PC-9 (cell line): ENCODE measurements around the gene PLEKHG5. TPM values are rescaled to one million over a fixed set of nuclear protein-coding genes. Genes with fewer than 3 reads are reported as not detected.
"Not testable (repeated sequence)": the region's sequence is repeated elsewhere in the genome, so short reads cannot be mapped to it uniquely, and the experiment has no call there.

Experiments
- BruUV-seq: library from RNA; stranded (reverse); fragments of 400-500 nt; replicated peaks from 2 replicates; lab custom pipeline; 2021; lab: Mats Ljungman, UMichigan
- CTCF ChIA-PET: fragments of 300-600 bp; sonication (Branson Sonifier 250); formaldehyde crosslinking; loops from one replicate; lab custom pipeline; 2022; ENCODE audit warnings: antibody characterized with exemption; lab: Charles Lee
- POLR2A ChIA-PET: fragments of 300-600 bp; sonication (Branson Sonifier 250); formaldehyde crosslinking; loops from one replicate; lab custom pipeline; 2022; ENCODE audit warnings: antibody characterized with exemption; ENCODE audit not compliant: unreplicated experiment; lab: Charles Lee
- DNase-seq, 2 experiments: peaks; one replicate each; pipeline versions ENCODE4 v3.0.0 to v3.0.0-alpha.2; 2015 to 2022; ENCODE audit warnings: mixed read lengths in 1 of 2
- H2AFZ ChIP-seq: fragments of 200-600 bp; sonication (generic); 2 replicates; pipeline ENCODE4 v1.8.1; 2017; ENCODE audit warnings: antibody characterized with exemption
- H3F3A ChIP-seq: fragments of 200-600 bp; sonication (generic); 2 replicates; pipeline ENCODE4 v1.8.1; 2017; ENCODE audit warnings: antibody characterized with exemption, mild to moderate bottlenecking, low read depth; ENCODE audit not compliant: insufficient read depth
- H3K27ac ChIP-seq: fragments of 200-600 bp; sonication (generic); 2 replicates; pipeline ENCODE4 v1.6.1; 2016; ENCODE audit warnings: mixed run types
- H3K27me3 ChIP-seq: fragments of 200-600 bp; sonication (generic); 2 replicates; pipeline ENCODE4 v1.6.1; 2016; ENCODE audit warnings: low read depth, mixed run types; ENCODE audit not compliant: insufficient read depth
- H3K36me3 ChIP-seq: fragments of 200-600 bp; sonication (generic); 2 replicates; pipeline ENCODE4 v1.6.1; 2016; ENCODE audit warnings: low read depth, mixed run types
- H3K4me1 ChIP-seq: fragments of 200-600 bp; sonication (generic); replicated peaks from 2 replicates; pipeline ENCODE4 v1.6.1; 2016; ENCODE audit warnings: mixed run types; ENCODE audit not compliant: insufficient read depth
- H3K4me2 ChIP-seq: fragments of 200-600 bp; sonication (generic); 2 replicates; pipeline ENCODE4 v1.6.1; 2017; ENCODE audit warnings: mixed run types
- H3K4me3 ChIP-seq: fragments of 200-600 bp; sonication (generic); 2 replicates; pipeline ENCODE4 v1.6.1; 2016; ENCODE audit warnings: mixed run types
- H3K79me2 ChIP-seq: fragments of 200-600 bp; sonication (generic); 2 replicates; pipeline ENCODE4 v1.6.1; 2017; ENCODE audit warnings: low read depth, mixed run types
- H3K9me2 ChIP-seq: fragments of 200-600 bp; sonication (generic); 2 replicates; pipeline ENCODE4 v1.8.1; 2017; ENCODE audit warnings: mild to moderate bottlenecking; ENCODE audit not compliant: insufficient read depth
- H3K9me3 ChIP-seq: fragments of 200-600 bp; sonication (generic); 2 replicates; pipeline ENCODE4 v1.8.1; 2016; ENCODE audit warnings: low read depth; ENCODE audit not compliant: insufficient read depth
- H4K20me1 ChIP-seq: fragments of 200-600 bp; sonication (generic); 2 replicates; pipeline ENCODE4 v1.8.1; 2017; ENCODE audit not compliant: insufficient read depth
- EZH2 ChIP-seq: fragments of 200-600 bp; sonication (generic); IDR thresholded peaks from 2 replicates; pipeline ENCODE4 v1.8.0; 2017; ENCODE audit warnings: antibody characterized with exemption, low read depth
- intact Hi-C: fragments of 100-400 bp; cut with micrococcal nuclease; formaldehyde crosslinking; loops from one replicate; pipeline ENCODE4 v1.10.0; 2022; ENCODE audit not compliant: unreplicated experiment
- total RNA-seq: library from RNA; stranded (reverse); gene quantifications from 2 replicates; pipeline ENCODE4 v1.2.3, GENCODE V29; 2021
- TF ChIP-seq, protein P1 (sequence below): fragments of 200-600 bp; sonication (generic); conservative IDR thresholded peaks from 2 replicates; pipeline ENCODE4 v1.6.1; 2017; ENCODE audit warnings: mixed run types, antibody characterized with exemption, mild to moderate bottlenecking, moderate library complexity

Gene PLEKHG5
- total RNA-seq, 1 experiment from 2014 or later, result 11.3 TPM

DNA sequence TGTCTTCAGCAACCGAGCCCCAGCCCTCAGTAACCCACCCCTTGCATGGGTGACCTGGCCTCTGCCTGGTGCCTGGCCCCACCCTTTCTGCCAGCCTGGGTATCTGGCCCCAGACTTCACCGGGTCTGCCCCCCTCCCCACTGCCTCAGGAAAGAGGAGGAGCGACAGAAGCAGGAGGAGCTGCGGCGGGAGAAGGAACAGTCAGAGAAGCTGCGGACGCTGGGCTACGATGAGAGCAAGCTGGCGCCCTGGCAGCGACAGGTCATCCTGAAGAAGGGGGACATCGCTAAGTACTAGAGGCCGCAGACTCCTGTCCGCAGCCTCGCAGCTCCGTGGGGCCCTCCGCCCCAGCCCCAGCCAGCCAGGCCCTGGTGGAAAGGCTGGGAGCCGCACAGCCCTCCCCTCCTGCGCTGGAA lies 31.6 kb downstream of the PLEKHG5 start:
- Histone ChIP-seq H3K79me2 (no peaks in the 10 kb centered on the region), H4K20me1 (no peaks in the 10 kb centered on the region), H3K36me3 (no peaks in the 10 kb centered on the region), H2AFZ (no peak overlapping the region), H3K9me2 (no peaks in the 10 kb centered on the region), H3F3A (no peaks in the 10 kb centered on the region), H3K27me3 (no peaks in the 10 kb centered on the region), H3K4me2 (no peak overlapping the region), H3K4me1 (no peaks in the 10 kb centered on the region), H3K27ac (no peak overlapping the region), H3K9me3 (no peaks in the 10 kb centered on the region), H3K4me3 (no peak overlapping the region)
- intact Hi-C loops, result no loop called here
- TF ChIP-seq EZH2, result no peak
- TF ChIP-seq, protein P1, sequence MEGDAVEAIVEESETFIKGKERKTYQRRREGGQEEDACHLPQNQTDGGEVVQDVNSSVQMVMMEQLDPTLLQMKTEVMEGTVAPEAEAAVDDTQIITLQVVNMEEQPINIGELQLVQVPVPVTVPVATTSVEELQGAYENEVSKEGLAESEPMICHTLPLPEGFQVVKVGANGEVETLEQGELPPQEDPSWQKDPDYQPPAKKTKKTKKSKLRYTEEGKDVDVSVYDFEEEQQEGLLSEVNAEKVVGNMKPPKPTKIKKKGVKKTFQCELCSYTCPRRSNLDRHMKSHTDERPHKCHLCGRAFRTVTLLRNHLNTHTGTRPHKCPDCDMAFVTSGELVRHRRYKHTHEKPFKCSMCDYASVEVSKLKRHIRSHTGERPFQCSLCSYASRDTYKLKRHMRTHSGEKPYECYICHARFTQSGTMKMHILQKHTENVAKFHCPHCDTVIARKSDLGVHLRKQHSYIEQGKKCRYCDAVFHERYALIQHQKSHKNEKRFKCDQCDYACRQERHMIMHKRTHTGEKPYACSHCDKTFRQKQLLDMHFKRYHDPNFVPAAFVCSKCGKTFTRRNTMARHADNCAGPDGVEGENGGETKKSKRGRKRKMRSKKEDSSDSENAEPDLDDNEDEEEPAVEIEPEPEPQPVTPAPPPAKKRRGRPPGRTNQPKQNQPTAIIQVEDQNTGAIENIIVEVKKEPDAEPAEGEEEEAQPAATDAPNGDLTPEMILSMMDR, result no peak
- DNase-seq, result no peak
- ChIA-PET CTCF (no interaction called here), POLR2A (no interaction called here)
- BruUV-seq, result no TSS peak

DNA sequence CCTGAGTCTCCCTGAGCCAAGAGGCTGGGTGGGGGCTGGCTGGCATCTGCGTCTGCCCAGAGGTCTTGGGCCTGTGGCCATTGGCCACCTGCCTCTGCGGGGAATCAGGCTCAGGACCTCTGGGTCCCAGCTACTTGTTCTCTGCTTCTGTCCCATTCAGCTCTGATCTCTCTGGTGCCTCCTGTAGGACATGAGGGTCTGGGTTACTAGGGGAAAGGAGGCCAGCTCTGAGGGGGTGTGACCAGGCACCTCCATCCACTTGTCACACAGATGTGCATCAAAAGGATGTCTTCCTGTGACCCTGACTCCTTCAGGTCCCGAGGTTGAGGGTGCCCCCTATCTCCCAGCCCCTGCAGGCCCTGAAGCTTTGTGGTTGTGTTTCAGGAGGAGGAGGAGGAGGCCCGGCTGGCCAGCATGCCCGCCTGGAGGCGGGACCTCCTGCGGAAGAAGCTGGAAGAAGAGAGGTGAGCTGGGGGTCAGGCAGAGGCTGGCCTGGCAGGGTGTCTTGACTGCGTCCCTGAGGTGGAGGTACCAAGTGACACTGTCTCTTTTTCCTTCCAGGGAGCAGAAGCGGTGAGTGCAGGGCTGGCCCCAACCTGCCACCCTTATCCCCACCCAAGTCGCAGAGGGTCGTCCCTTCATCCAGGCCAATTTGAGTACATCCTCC lies 34.5 kb downstream of the PLEKHG5 start:
- DNase-seq, result no peak
- Histone ChIP-seq H4K20me1 (no peaks in the 10 kb centered on the region), H3K9me3 (no peaks in the 10 kb centered on the region), H3K36me3 (no peaks in the 10 kb centered on the region), H3K27me3 (no peaks in the 10 kb centered on the region), H3K4me3 (no peak overlapping the region), H3K4me2 (no peak overlapping the region), H3K79me2 (no peaks in the 10 kb centered on the region), H3K27ac (no peak overlapping the region), H3F3A (no peaks in the 10 kb centered on the region), H3K4me1 (no peaks in the 10 kb centered on the region), H3K9me2 (no peaks in the 10 kb centered on the region), H2AFZ (no peak overlapping the region)
- no peak for TF ChIP-seq EZH2
- TF ChIP-seq, protein P1, result no peak
- POLR2A ChIA-PET, result no interaction called here
- intact Hi-C loops, result no loop called here
- BruUV-seq, result no TSS peak
- CTCF ChIA-PET, result interaction anchor here (0.6 kb wide), 1 partner anchor 22 kb away, joined by 17 read pairs; no protein-coding TSS in a partner anchor

GRCh38 chr1:6455752-6456520 lies 35.5 kb downstream of the PLEKHG5 start:
- H3K79me2 ChIP-seq, H3K9me2 ChIP-seq, H2AFZ ChIP-seq, H3K27ac ChIP-seq, H4K20me1 ChIP-seq, DNase-seq, H3K4me2 ChIP-seq, POLR2A ChIA-PET, H3K27me3 ChIP-seq, H3K36me3 ChIP-seq, H3K4me3 ChIP-seq, H3K4me1 ChIP-seq, H3F3A ChIP-seq, intact Hi-C loops, BruUV-seq, H3K9me3 ChIP-seq: not testable (repeated sequence)
- CTCF ChIA-PET, result interaction anchor here (0.6 kb wide), 1 partner anchor 23 kb away, joined by 17 read pairs; no protein-coding TSS in a partner anchor
